Measurements from ENCODE around the gene CAMLG. TPM values are rescaled to one million over a fixed set of nuclear protein-coding genes. Genes with fewer than 3 reads are reported as not detected.
"Not testable (repeated sequence)": the region's sequence is repeated elsewhere in the genome, so short reads cannot be mapped to it uniquely, and the experiment has no call there.

The CAMLG gene
- total RNA-seq, 2 donors from 2014 or later, result 18.4 to 24.4 TPM

- H3K4me3 ChIP-seq, result no peak overlapping the region
- no peak overlapping the region for H3K27ac ChIP-seq
- peaks cover 25% of the 10 kb centered on the region for H3K36me3 ChIP-seq
- H3K9me3 ChIP-seq, result no peaks in the 10 kb centered on the region
- DNase-seq (ENCODE audit: low spot score) (no peak), ATAC-seq (ENCODE audit: insufficient number of reproducible peaks, low FRiP score, low read depth) (no peak)
- TF ChIP-seq CTCF (IDR thresholded peaks at IDR 0.05), result no peak
- H3K4me1 ChIP-seq (ENCODE audit: control insufficient read depth in 1 of 2, low read depth in 2 of 2), result no peaks in the 10 kb centered on the region
- H3K27me3 ChIP-seq (replicated peaks; ENCODE audit: insufficient read depth), result no peaks in the 10 kb centered on the region
Measured at GRCh38 chr5:134714541-134714940, 23.8 kb upstream of the CAMLG start.

- peaks cover 20% of the 10 kb centered on the region for H3K36me3 ChIP-seq
- H3K9me3 ChIP-seq; H3K27me3 ChIP-seq (replicated peaks; ENCODE audit: insufficient read depth); ATAC-seq (ENCODE audit: insufficient number of reproducible peaks, low FRiP score, low read depth); DNase-seq (ENCODE audit: low spot score); H3K4me1 ChIP-seq (ENCODE audit: control insufficient read depth in 1 of 2, low read depth in 2 of 2); H3K4me3 ChIP-seq; H3K27ac ChIP-seq: not testable (repeated sequence)
Measured at GRCh38 chr5:134715466-134715865, 22.9 kb upstream of the CAMLG start.

GRCh38 chr5:134724872-134725271, 13.5 kb upstream of the CAMLG start:
- no peak overlapping the region for H3K27ac ChIP-seq
- TF ChIP-seq CTCF (IDR thresholded peaks at IDR 0.05), result no peak
- no peak for ATAC-seq (ENCODE audit: insufficient number of reproducible peaks, low FRiP score, low read depth)

GRCh38 chr5:134732819-134733218, 5.5 kb upstream of the CAMLG start:
- H3K4me1 ChIP-seq (ENCODE audit: control insufficient read depth in 1 of 2, low read depth in 2 of 2), result no peaks in the 10 kb centered on the region
- no peak overlapping the region for H3K4me3 ChIP-seq
- no peak for ATAC-seq (ENCODE audit: insufficient number of reproducible peaks, low FRiP score, low read depth)
- no peak for DNase-seq (ENCODE audit: low spot score)
- no peaks in the 10 kb centered on the region for H3K27me3 ChIP-seq (replicated peaks; ENCODE audit: insufficient read depth)
- H3K9me3 ChIP-seq, result no peaks in the 10 kb centered on the region
- H3K36me3 ChIP-seq, result no peaks in the 10 kb centered on the region
- no peak overlapping the region for H3K27ac ChIP-seq
- no peak for TF ChIP-seq CTCF (IDR thresholded peaks at IDR 0.05)

More at GRCh38 chr5:134724872-134725271, 13.5 kb upstream of the CAMLG start:
- Histone ChIP-seq H3K27me3 (replicated peaks; ENCODE audit: insufficient read depth) (no peaks in the 10 kb centered on the region), H3K9me3 (no peaks in the 10 kb centered on the region), H3K4me1 (ENCODE audit: control insufficient read depth in 1 of 2, low read depth in 2 of 2) (no peaks in the 10 kb centered on the region), H3K36me3 (peaks cover 29% of the 10 kb centered on the region), H3K4me3 (no peak overlapping the region)
- DNase-seq (ENCODE audit: low spot score), result no peak

- DNase-seq (ENCODE audit: low spot score), result no peak
- TF ChIP-seq CTCF (IDR thresholded peaks at IDR 0.05), result no peak
- Histone ChIP-seq H3K27ac (no peak overlapping the region), H3K27me3 (replicated peaks; ENCODE audit: insufficient read depth) (no peaks in the 10 kb centered on the region), H3K4me1 (ENCODE audit: control insufficient read depth in 1 of 2, low read depth in 2 of 2) (peaks cover 6 to 12% of the 10 kb centered on the region in 2 donors), H3K36me3 (no peaks in the 10 kb centered on the region), H3K4me3 (no peak overlapping the region), H3K9me3 (no peaks in the 10 kb centered on the region)
- ATAC-seq (ENCODE audit: insufficient number of reproducible peaks, low FRiP score, low read depth), result no peak
Measured at GRCh38 chr5:134735243-134735642, 3.1 kb upstream of the CAMLG start.

- Histone ChIP-seq H3K4me3 (no peak overlapping the region), H3K9me3 (no peaks in the 10 kb centered on the region), H3K27ac (no peak overlapping the region), H3K36me3 (no peaks in the 10 kb centered on the region), H3K27me3 (replicated peaks; ENCODE audit: insufficient read depth) (no peaks in the 10 kb centered on the region), H3K4me1 (ENCODE audit: control insufficient read depth in 1 of 2, low read depth in 2 of 2) (peaks cover 7 to 18% of the 10 kb centered on the region in 2 donors)
- no peak for ATAC-seq (ENCODE audit: insufficient number of reproducible peaks, low FRiP score, low read depth)
- no peak for TF ChIP-seq CTCF (IDR thresholded peaks at IDR 0.05)
- no peak for DNase-seq (ENCODE audit: low spot score)
Measured at GRCh38 chr5:134736173-134736812, 2.1 kb upstream of the CAMLG start.
